ENCODE data around the gene MBD6.

Gene MBD6

GRCh38 chr12:57518176-57518919, 4.3 kb upstream of the MBD6 start:
- no peak overlapping the region for H3K27ac ChIP-seq (replicated peaks; ENCODE audit: low read length)
- WGBS, 2 donors (ENCODE audit: extremely low coverage in 2 of 2, insufficient read length in 2 of 2, insufficient replicate concordance in 1 of 2), result no CpG with 5 or more reads among the region's 8 CpGs

GRCh38 chr12:57518920-57519795, 3.5 kb upstream of the MBD6 start:
- Histone ChIP-seq H3K79me1 (ENCODE audit: low read depth, low read length) (peaks cover 3% of the 10 kb centered on the region), H2AFZ (ENCODE audit: low read length) (no peak overlapping the region), H3K18ac (ENCODE audit: low read length) (no peak overlapping the region), H3K9ac (ENCODE audit: low read depth, low read length, poor library complexity) (peak overlapping the region; percentile 64), H2AK5ac (ENCODE audit: low read depth, low read length) (peak overlapping the region; percentile 48), H3K4me3 (ENCODE audit: low read length in 2 of 2) (peak overlapping the region; percentile 88 to 94), H3K27me3 (ENCODE audit: control insufficient read depth in 3 of 3, insufficient read depth in 3 of 3, low read depth in 1 of 3, low read length in 3 of 3) (peaks cover 0 to 2% (median 0%) of the 10 kb centered on the region in 3 experiments), H3K4ac (ENCODE audit: low read length) (no peak overlapping the region), H4K8ac (ENCODE audit: low read depth, low read length) (no peak overlapping the region), H4K91ac (ENCODE audit: low read depth, low read length, poor library complexity) (no peak overlapping the region), H3K4me1 (ENCODE audit: control insufficient read depth in 2 of 2, insufficient read depth in 1 of 2, low read depth in 1 of 2, low read length in 2 of 2) (peaks cover 22% of the 10 kb centered on the region in 2 donors), H2BK120ac (ENCODE audit: low read depth, low read length) (no peak overlapping the region), H3K4me2 (ENCODE audit: insufficient read depth, low read length, poor library complexity, severe bottlenecking) (peak overlapping the region; percentile 78), H2BK12ac (ENCODE audit: low read length) (no peak overlapping the region), H3K9me3 (replicated peaks in 1 of 2; ENCODE audit: control insufficient read depth in 2 of 2, insufficient read depth in 1 of 2, low read depth in 1 of 2, low read length in 2 of 2) (no peaks in the 10 kb centered on the region), H3K23ac (ENCODE audit: low read depth, low read length, poor library complexity) (peak overlapping the region; percentile 66), H3K27ac (replicated peaks; ENCODE audit: low read length) (peak overlapping the region; percentile 86), H2BK5ac (ENCODE audit: low read length) (no peak overlapping the region), H2BK15ac (ENCODE audit: low read length) (no peak overlapping the region), H3K14ac (ENCODE audit: low read length) (no peak overlapping the region), H3K36me3 (replicated peaks in 1 of 2; ENCODE audit: control insufficient read depth in 2 of 2, insufficient read depth in 2 of 2, low read length in 2 of 2) (peaks cover 24 to 58% of the 10 kb centered on the region in 2 donors)
- DNase-seq (ENCODE audit: low spot score), result no peak
- WGBS, 2 donors (ENCODE audit: extremely low coverage in 2 of 2, insufficient read length in 2 of 2, insufficient replicate concordance in 1 of 2), result no CpG with 5 or more reads among the region's 7 CpGs

More at GRCh38 chr12:57518176-57518919, 4.3 kb upstream of the MBD6 start:
- no peaks in the 10 kb centered on the region for H3K9me3 ChIP-seq (replicated peaks in 1 of 2; ENCODE audit: control insufficient read depth in 2 of 2, insufficient read depth in 1 of 2, low read depth in 1 of 2, low read length in 2 of 2)
- no peak overlapping the region for H3K23ac ChIP-seq (ENCODE audit: low read depth, low read length, poor library complexity)
- H2BK15ac ChIP-seq (ENCODE audit: low read length), result no peak overlapping the region
- H3K27me3 ChIP-seq (ENCODE audit: control insufficient read depth in 3 of 3, insufficient read depth in 3 of 3, low read depth in 1 of 3, low read length in 3 of 3), result peaks cover 0 to 2% (median 0%) of the 10 kb centered on the region in 3 experiments
- no peak for DNase-seq (ENCODE audit: low spot score)
- no peak overlapping the region for H2BK12ac ChIP-seq (ENCODE audit: low read length)
- H3K4me2 ChIP-seq (ENCODE audit: insufficient read depth, low read length, poor library complexity, severe bottlenecking), result no peak overlapping the region
- H4K8ac ChIP-seq (ENCODE audit: low read depth, low read length), result no peak overlapping the region
- no peak overlapping the region for H3K18ac ChIP-seq (ENCODE audit: low read length)
- no peak overlapping the region for H2BK120ac ChIP-seq (ENCODE audit: low read depth, low read length)
- H3K9ac ChIP-seq (ENCODE audit: low read depth, low read length, poor library complexity), result no peak overlapping the region
- H3K4ac ChIP-seq (ENCODE audit: low read length), result no peak overlapping the region
- peaks cover 25 to 61% of the 10 kb centered on the region in 2 donors for H3K36me3 ChIP-seq (replicated peaks in 1 of 2; ENCODE audit: control insufficient read depth in 2 of 2, insufficient read depth in 2 of 2, low read length in 2 of 2)
- no peak overlapping the region for H2AK5ac ChIP-seq (ENCODE audit: low read depth, low read length)
- H4K91ac ChIP-seq (ENCODE audit: low read depth, low read length, poor library complexity), result no peak overlapping the region
- peak overlapping the region in 1 of 2 donors; percentile 88 for H3K4me3 ChIP-seq (ENCODE audit: low read length in 2 of 2)
- H3K79me1 ChIP-seq (ENCODE audit: low read depth, low read length), result no peaks in the 10 kb centered on the region
- no peak overlapping the region for H2AFZ ChIP-seq (ENCODE audit: low read length)
- H3K14ac ChIP-seq (ENCODE audit: low read length), result no peak overlapping the region
- H3K4me1 ChIP-seq (ENCODE audit: control insufficient read depth in 2 of 2, insufficient read depth in 1 of 2, low read depth in 1 of 2, low read length in 2 of 2), result peaks cover 15 to 17% of the 10 kb centered on the region in 2 donors
- no peak overlapping the region for H2BK5ac ChIP-seq (ENCODE audit: low read length)

- Histone ChIP-seq H3K4ac (ENCODE audit: low read length) (no peak overlapping the region), H3K4me3 (ENCODE audit: low read length in 2 of 2) (peak overlapping the region; percentile 88 to 94), H2BK15ac (ENCODE audit: low read length) (no peak overlapping the region), H4K91ac (ENCODE audit: low read depth, low read length, poor library complexity) (peak overlapping the region; percentile 67), H3K9ac (ENCODE audit: low read depth, low read length, poor library complexity) (peak overlapping the region; percentile 92), H3K4me2 (ENCODE audit: insufficient read depth, low read length, poor library complexity, severe bottlenecking) (peak overlapping the region; percentile 78), H3K36me3 (replicated peaks in 1 of 2; ENCODE audit: control insufficient read depth in 2 of 2, insufficient read depth in 2 of 2, low read length in 2 of 2) (peaks cover 22 to 58% of the 10 kb centered on the region in 2 donors), H2BK12ac (ENCODE audit: low read length) (no peak overlapping the region), H2BK120ac (ENCODE audit: low read depth, low read length) (no peak overlapping the region), H4K8ac (ENCODE audit: low read depth, low read length) (peak overlapping the region; percentile 19), H3K9me3 (replicated peaks in 1 of 2; ENCODE audit: control insufficient read depth in 2 of 2, insufficient read depth in 1 of 2, low read depth in 1 of 2, low read length in 2 of 2) (no peaks in the 10 kb centered on the region), H3K4me1 (ENCODE audit: control insufficient read depth in 2 of 2, insufficient read depth in 1 of 2, low read depth in 1 of 2, low read length in 2 of 2) (peaks cover 25 to 27% of the 10 kb centered on the region in 2 donors), H3K27ac (replicated peaks; ENCODE audit: low read length) (peak overlapping the region; percentile 86), H3K14ac (ENCODE audit: low read length) (peak overlapping the region; percentile 78), H3K79me1 (ENCODE audit: low read depth, low read length) (peaks cover 3% of the 10 kb centered on the region), H3K27me3 (ENCODE audit: control insufficient read depth in 3 of 3, insufficient read depth in 3 of 3, low read depth in 1 of 3, low read length in 3 of 3) (peaks cover 0 to 2% (median 0%) of the 10 kb centered on the region in 3 experiments), H3K18ac (ENCODE audit: low read length) (peak overlapping the region; percentile 62), H3K23ac (ENCODE audit: low read depth, low read length, poor library complexity) (peak overlapping the region; percentile 66), H2BK5ac (ENCODE audit: low read length) (peak overlapping the region; percentile 96), H2AK5ac (ENCODE audit: low read depth, low read length) (peak overlapping the region; percentile 48), H2AFZ (ENCODE audit: low read length) (peak overlapping the region; percentile 61)
- no CpG with 5 or more reads among the region's 8 CpGs for WGBS, 2 donors (ENCODE audit: extremely low coverage in 2 of 2, insufficient read length in 2 of 2, insufficient replicate concordance in 1 of 2)
- no peak for DNase-seq (ENCODE audit: low spot score)
Measured at GRCh38 chr12:57519796-57520052, 2.9 kb upstream of the MBD6 start.

All from neuronal stem cell (in vitro differentiated cells).